NOMO-1 (cell line): ENCODE results near the gene PAGR1.
A peak's percentile ranks its signal among the peaks of the same experiment; 100 is the strongest.
"Not testable (repeated sequence)": the region's sequence is repeated elsewhere in the genome, so short reads cannot be mapped to it uniquely, and the experiment has no call there.

Source experiments
- DNase-seq, 2 experiments: peaks; one replicate each; lab custom pipeline; 2025; ENCODE audit not compliant: unreplicated experiment in 2 of 2; lab: John Stamatoyannopoulos, UW

Gene PAGR1

GRCh38 chr16:29815793-29816693 is at the start of gene PAGR1:
TSS of gene PAGR1 (plus strand) at chr16:29816152. CDS start at chr16:29816526, 374 bp downstream.
- DNase-seq = peak; percentile 97 to 98

DNA sequence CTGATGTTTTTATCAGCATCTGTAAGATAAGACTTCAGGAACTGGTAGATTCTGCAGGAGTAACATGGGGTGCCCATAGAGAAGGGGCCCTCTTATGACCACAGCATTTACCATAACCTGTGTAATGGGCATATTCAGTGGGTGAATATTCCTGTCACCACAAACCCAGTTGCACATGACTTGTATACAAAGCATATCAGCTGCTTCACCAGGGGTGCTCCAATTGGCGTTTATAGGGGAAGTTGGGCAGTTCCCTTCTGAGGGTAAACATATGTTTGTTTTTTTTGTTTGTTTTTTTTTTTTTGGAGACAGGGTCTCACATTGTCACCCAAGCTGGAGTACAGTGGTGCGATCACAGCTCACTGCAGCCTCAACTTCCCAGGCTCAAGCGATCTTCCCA is 49.4 kb upstream of the PAGR1 start:
- no peak for DNase-seq

- no peak for DNase-seq
Measured at GRCh38 chr16:29767062-29767461, 48.9 kb upstream of the PAGR1 start.

DNA sequence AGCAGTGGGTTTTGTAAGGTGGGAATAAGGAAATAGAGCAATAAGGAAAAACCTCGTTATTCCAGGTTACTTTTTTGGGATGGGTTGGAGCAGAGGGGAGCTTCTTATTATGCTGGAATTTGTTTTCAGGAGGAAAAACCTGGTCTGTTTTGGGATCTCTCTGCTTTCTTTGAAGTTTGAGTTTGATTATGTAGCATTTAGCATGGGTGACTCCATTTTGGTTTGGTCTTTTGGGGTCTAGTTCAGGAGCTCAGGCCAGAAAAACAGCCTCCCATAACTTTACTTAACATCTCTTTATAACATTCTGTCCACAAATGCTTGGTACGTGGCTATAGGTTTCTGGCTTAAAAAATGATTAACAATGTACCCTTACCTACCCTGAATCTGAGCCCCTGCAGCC is 46.4 kb upstream of the PAGR1 start:
- DNase-seq = no peak

DNA sequence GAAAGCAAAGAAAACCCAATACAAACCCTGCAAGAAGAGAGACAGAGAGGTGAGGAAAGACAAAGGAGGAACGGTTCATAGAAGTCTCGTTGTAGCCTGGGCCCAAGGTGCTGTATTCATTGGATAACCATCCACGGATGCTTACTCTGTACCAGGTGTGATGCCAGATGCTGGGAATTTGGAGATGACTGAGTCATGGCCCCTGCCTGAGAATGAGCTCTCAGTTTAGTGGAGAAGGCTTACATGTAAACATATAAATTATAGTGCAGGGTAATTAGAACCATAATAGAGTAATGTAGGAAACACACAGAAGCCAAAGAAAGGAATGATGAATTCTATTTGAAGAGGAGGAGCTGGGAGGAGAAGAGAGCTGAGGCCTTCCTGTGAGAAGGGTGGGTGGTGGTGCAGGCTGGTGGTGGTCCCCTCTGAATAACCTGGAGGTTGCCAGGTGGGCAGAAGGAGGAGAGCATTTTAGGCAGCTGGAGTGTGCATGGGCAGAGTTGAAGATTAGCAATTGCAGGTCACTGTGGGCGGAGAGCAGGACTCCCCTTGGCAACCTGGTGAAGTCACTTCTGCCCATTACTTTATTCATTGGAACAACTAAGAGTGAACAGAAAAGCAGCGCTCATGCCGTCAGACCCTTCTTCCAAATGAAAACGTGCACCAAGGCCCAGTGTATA is 45.6 kb upstream of the PAGR1 start:
- DNase-seq = no peak

DNA sequence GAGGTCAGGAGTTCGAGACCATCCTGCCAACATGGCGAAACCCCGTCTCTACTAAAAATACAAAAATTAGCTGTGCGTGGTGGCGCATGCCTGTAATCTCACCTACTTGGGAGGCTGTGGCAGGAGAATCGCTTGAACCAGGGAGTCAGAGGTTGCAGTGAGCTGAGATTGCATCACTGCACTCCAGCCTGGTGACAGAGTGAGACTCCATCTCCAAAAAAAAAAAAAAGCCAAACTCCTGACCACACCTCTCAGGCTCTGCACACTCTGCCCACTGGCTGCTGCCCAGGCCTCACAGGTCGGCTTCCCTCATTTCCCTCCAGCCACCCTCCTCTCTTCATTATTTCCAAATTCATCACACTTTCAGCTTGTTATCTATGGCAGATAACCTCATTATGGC is 43.6 kb upstream of the PAGR1 start:
- not testable (repeated sequence) for DNase-seq

GRCh38 chr16:29774730-29775129 is 41.2 kb upstream of the PAGR1 start:
- DNase-seq = no peak

DNA sequence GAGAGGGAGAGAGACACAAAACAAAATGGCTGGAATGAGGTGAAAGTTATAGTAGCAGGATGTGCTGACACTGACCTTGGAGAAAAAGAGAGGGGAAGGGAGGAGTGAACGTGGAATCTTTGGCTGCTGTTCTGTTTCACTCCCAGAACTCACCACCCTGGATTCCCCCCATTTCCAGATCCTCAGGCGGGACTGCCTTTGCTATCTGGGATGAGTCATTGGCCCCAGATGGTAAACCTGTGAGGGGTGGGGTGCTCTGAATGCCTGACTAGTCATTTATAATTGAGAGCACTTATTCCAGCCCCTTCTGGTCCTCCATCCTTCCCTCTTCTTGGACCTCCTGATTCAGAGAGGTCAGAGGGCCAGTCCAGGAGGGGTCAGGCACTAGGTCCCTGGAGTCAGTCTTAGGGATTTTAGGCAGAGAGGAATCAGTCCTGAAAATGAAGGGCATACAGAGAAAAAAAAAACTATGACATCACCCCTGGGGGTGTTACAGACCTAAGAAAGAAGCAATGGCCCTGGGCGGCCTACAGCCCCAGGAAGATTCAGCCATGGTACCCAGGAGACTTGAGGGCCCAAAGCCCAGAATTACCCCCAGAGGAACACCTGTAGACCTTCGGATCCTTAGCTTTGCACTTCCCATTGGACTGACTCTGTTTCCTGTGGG is 40.1 kb upstream of the PAGR1 start:
- no peak for DNase-seq

DNA sequence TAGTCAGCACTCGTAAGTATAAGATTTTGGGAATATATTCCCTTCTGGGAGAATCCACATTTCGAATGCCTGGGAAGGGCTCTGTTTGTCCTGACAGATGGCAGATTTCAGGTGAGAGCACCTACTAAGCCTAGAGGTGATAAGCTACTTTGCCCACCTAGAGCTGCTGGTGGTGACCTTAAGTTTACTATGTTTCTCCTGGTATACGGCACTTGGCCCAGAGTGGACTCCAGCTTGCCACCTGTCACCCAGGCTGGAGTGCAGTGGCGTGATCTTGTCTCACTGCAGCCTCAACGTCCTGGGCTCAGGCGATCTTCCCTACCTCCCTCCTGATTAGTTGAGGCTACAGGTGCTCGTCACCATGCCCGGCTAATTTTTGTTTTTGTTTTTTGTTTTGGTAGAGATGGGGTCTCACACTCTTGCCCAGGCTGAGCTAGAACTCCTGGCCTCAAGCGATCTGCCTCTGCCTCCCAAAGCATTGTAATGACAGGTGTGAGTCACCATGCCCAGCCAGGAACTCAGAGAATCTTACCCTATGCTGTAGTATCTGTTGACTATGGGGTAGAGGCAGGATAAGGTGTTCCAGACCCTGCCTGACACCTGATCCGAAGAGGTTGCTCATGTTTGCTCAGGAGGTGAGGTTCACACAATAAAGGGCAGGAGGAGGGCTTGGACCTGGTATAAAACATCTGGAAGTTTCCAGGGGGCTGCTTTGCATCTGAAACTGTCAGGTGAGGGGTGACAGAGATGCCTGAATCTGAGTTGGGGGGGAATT is 38.2 kb upstream of the PAGR1 start, which contains the start of gene ZG16:
TSS of gene ZG16 (plus strand) at position 681 of the 775 bp plus-strand sequence. CDS start 1,011 bp downstream, outside the sequence.
- no peak for DNase-seq

DNA sequence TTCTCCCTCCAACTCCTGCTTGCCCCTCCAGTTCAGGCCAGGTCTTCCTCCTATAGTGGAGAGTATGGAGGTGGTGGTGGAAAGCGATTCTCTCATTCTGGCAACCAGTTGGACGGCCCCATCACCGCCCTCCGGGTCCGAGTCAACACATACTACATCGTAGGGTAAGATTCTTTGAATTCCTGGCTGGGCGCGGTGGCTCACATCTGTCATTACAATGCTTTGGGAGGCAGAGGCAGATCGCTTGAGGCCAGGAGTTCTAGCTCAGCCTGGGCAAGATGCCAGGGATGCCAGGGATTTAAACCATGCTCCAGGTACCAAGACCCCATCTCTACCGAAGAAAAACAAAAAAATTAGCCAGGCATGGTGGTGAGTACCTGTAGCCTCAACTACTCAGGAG is 36.5 kb upstream of the PAGR1 start:
- no peak for DNase-seq

DNA sequence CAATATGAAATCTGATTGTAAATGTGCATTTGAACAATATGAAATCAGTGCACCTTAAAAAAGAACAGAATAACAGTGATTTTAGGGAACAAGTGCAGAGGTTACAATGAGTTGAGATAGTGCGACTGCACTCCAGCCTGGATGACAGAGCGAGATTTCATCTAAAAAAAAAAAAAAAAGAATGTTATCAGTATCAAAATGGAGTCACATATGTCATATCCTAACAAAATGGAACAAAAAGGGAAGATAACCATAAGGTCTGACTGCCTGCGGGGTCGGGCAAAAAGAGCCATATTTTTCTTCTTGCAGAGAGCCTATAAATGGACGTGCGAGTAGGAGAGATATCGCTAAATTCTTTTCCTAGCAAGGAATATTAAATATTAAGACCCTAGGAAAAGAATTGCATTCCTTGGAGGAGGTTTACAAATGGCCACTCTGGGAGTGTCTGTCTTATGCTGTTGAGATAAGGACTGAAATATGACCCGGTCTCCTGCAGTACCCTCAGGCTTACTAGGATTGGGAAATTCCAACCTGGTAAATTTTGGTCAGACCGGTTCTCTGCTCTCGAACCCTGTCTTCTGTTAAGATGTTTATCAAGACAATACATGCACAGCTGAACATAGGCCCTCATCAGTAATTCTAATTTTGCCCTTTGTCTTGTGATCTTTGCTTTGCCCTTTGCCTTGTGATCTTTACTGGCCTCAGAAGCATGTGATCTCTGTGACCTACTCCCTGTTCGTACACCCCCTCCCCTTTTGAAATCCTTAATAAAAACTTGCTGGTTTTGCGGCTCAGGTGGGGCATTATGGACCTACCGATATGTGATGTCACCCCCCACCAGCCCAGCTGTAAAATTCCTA is 32.6 kb upstream of the PAGR1 start:
- not testable (repeated sequence) for DNase-seq

DNA sequence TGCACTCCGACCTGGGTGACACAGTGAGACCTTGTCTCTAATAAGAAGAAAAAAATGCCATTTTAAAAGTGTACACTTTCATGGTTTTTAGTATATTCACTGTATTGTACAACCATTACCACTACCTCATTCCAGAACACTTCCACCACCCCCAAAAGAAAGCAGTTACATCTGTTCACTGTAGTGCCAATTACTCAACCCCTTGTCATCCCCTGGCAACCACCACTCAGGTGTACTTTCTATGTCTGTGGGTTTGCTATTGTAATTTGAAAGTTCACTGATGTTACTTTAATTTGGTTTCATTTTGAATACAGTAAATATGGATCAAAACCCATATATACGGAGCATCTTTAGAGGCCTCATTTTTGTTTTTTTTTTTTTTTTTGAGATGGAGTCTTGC is 31.8 kb upstream of the PAGR1 start:
- no peak for DNase-seq

- DNase-seq = no peak
Measured at GRCh38 chr16:29784901-29785500, 31.0 kb upstream of the PAGR1 start.

DNA sequence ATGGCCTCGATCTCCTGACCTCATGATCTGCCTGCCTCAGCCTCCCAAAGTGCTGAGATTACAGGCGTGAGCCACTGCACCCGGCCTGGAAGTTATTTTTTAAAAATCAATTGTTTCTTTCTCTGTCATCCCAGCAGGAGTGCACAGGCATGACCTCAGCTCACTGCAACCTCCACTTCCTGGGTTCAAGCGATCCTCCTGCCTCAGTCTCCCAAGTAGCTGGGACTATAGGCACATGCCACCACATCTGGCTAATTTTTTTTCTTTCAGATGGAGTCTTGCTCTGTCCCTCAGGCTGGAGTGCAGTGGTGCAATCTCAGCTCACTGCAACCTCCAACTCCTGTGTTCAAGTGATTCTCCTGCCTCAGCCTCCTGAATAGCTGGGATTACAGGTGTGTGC is 28.8 kb upstream of the PAGR1 start:
- DNase-seq = not testable (repeated sequence)

- no peak for DNase-seq
Measured at GRCh38 chr16:29789775-29790182, 26.2 kb upstream of the PAGR1 start.

DNA sequence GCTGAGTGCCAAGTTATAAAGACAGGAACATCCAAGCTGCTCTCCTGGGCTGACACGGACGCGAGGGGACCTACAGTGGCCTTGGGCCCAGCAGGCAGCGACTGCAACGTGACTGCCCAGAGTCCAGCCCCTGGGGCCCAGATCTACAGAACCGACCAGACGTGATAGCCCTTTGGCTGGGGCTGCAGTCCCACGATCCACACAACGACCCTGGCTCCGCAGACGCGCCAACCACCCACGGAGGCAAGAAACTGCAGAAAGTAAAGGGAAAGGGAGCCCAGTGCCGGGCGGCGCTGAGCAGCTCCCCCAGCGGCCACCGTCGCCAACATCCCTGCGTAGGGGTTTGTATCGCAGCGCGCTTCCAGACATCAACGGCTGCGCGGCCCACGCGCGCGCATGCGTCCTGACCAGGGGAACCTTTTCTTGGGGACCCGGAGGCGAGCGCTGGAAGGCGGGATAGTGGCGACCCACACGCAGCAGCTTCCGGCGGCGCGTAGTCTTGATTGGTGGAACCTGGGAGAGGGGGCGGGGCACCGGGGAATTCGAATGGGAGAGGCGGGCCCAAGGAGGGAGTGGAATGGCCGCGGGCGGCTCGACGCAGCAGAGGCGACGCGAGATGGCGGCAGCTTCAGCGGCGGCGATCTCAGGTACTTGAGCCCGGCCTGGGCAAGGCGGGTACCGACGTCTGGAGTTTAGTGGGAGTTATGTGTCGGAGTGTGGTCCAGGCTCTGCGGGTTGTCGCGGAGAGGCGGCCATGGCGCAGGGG is 25.6 kb upstream of the PAGR1 start, which contains the start of gene KIF22:
TSS of gene KIF22 (plus strand) at position 569 of the 766 bp plus-strand sequence. CDS start at position 578, 9 bp downstream.
- peak; percentile 98 to 99 for DNase-seq

DNA sequence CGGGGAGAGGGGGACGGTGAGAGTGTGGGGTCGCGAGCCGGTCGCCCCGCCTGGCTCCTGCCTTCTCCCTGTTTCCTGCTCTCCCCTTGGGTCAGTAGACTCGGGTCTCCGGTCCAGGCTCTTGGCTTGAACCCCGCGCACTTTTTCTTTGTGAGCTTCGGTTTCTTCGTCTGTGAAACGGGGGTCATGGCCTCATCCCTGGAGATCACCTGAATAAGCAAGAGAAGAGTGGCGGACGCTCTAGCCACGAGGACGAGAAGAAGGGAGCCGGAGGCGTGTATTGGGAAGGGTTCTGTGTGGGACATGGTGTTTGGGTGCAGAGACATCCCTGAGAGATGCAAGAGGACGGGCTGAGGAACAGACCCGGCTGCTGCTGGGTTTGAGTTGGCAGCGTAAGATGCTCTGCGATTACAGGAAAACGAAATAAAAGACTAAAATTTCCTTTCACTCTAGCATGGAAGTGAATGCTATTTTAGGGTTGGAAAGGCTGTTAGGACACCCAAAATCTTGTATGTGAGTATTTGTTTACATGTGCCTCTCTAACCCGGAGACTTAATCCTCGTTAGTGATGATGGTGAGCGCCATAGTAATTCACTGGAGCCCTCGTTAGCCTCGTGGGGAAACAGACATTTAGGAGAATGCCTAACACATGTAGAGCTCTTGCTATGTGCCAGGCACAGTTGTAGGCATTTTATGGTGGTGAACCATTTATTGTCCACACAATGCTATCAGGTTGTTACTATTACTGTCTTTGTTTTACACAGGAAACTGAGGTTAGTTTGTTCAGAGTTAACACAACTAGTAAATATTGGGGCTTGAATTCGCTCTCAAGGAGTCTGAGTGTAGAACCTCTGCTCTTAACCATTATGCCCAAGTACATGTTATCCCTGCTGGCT is 24.8 kb upstream of the PAGR1 start:
- DNase-seq = peak in 1 of 2 experiments; percentile 23
